A172 (cell line): ENCODE measurements around the gene EXOC6B. TPM values are rescaled to one million over a fixed set of nuclear protein-coding genes. Genes with fewer than 3 reads are reported as not detected.
"Not testable (repeated sequence)": the region's sequence is repeated elsewhere in the genome, so short reads cannot be mapped to it uniquely, and the experiment has no call there.

Source experiments
- DNase-seq: peaks from one replicate; pipeline ENCODE4 v3.0.0-alpha.2; 2015; ENCODE audit warnings: low spot score
- total RNA-seq: library from RNA; depleted of rRNA; stranded (reverse); fragments of >200 nt; shearing (Covaris generic); gene quantifications from 2 replicates; pipeline ENCODE4 v1.2.3, GENCODE V29; 2014

Gene EXOC6B
- total RNA-seq, 1 experiment from 2014 or later, result 26.1 TPM

GRCh38 chr2:72607189-72607588 lies 218.6 kb downstream of the EXOC6B start:
- no peak for DNase-seq

GRCh38 chr2:72605836-72606442 lies 219.9 kb downstream of the EXOC6B start:
- peak; percentile 14 for DNase-seq

- DNase-seq, result no peak
Observed at GRCh38 chr2:72604468-72604867, 221.4 kb downstream of the EXOC6B start.

- DNase-seq, result no peak
Observed at GRCh38 chr2:72603481-72603880, 222.4 kb downstream of the EXOC6B start.

GRCh38 chr2:72602711-72603110 lies 223.1 kb downstream of the EXOC6B start:
- no peak for DNase-seq

DNA sequence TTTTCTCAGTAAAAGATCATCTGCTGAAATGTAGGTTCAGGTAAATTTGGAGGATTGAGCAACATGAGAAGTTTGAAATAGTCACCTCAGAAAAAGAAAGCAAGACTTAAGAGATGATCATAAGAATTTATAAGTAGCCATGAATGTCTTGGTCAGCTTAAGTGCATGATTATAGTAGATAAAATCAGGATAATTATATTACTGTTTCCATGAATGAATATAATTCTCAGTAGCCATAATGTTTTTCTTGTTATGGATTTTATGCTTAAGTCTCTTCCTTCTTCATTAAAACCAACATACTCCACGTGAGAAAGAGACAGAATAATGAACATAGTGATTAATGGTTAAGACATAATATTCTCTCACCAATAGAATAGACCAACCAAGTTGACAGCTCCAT lies 223.7 kb downstream of the EXOC6B start:
- DNase-seq, result no peak

DNA sequence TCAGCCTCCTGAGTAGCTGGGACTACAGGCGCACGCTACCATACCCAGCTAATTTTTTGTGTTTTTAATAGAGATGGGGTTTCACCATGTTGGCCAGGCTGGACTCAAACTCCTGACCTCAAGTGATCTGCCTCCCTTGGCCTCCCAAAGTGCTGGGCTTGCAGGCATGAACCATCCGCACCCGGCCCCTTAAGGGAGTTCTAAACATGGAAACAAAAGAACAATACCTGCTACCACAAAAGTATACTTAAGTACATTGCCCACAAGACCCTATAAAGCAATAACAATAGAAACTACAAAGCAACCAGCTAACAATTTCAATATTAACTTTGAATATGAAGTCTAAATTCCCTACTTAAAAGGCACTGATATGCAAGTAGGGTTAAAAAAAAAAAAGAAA lies 242.0 kb downstream of the EXOC6B start:
- not testable (repeated sequence) for DNase-seq

- no peak for DNase-seq
Observed at GRCh38 chr2:72583376-72583775, 242.5 kb downstream of the EXOC6B start.

DNA sequence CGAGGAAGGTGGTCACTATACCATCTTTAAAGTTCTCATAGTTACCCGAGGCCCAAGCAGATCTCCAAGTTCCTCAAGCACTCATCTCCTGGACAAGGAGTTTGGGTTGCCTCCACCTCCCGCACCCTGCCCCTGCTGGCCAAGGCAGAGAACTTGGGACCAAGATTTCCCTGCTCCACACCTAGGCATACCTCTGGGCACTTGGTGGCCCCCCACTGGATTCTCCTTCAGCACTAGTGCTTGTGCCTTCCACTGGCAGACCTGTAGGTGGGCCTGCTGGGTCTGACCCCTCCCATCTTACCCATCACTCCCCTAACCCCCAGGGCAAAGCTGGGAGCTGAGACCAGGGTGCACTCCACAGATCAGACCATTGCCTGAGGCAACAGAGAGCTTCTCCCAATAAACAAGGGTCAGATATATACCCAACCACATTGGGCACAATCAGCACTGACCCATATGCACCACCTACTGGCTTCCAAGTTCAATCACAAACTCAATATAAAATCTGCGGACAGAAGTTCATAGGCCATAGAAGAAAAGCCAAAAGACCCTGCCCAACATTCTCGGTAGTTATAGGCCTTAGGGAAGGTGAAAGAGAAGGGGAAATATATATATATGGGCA lies 244.2 kb downstream of the EXOC6B start:
- no peak for DNase-seq

- peak; percentile 44 for DNase-seq
Observed at GRCh38 chr2:72579591-72580180, 246.1 kb downstream of the EXOC6B start.

DNA sequence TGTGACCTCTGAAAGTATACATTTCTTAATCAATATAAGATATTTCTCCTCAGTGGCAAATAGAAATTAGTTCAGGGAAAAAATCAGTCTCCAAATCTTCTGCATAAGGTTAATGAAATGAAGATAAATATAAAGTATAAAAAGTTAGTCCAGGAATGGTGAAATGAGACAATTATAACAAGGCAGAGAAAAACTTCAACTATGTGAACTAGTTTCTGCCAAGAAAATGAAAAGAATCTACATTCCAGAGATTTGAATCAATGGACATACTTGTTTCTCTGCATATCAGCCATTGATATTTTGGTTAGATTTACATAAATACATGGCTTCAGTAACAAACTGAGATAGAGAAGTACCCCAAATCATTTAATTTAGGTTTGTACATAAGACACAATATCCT lies 249.0 kb downstream of the EXOC6B start:
- no peak for DNase-seq

DNA sequence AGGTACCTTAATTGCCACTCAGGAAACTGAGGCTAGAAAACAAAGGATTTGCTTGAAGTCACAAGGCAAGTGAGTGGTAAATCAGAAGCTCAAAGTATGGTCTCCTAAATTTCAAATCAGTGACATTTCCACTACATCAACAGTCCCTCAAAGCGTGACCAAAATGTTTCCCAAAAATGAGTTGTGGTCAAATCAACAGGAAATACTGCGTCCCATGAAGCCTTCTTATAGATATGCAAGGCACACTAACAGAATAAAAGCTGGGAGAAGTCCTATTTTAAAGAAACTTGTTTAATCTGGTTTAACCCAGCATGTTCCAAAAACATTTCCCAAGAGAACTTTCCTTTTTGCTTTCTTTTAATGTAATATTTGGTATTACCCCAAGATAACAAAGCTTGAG lies 249.4 kb downstream of the EXOC6B start:
- DNase-seq, result no peak

DNA sequence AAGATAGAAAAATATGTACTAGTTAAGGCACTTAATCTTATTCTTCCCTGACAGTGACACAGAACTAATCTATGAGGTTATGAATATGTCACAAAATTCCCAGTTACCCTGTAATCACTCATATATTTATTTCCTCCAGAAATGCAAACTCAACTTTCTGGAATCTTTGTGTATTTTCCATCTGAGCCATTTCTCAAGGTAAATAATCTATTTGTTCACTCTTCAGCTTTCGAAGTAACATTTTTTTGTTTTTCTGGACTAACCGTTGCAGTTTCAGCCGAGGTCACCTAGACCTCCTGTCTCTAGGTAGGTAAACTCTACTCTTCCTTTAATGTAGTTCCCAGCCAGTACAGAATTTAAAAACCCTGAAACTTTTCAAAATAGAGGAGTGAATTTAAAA lies 250.9 kb downstream of the EXOC6B start:
- DNase-seq, result no peak

DNA sequence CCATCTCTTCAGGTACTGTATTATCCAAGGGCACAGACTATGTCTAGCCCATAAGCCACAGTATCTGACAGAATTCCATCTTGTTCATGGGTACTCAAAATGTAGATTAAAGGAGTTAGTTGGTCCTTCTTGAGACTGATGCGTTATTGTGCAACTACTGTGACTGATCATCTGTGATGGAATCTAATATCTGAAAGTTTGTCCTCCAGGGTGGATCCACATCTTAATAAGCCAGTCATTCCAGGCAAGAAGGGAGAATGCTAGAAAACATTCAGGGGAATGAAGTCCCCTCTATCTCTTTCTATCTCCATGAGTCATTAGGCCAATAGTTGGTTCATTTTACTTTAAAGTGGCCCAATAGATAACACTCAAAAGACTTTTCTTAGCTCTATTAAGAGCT lies 252.6 kb downstream of the EXOC6B start:
- DNase-seq, result no peak

DNA sequence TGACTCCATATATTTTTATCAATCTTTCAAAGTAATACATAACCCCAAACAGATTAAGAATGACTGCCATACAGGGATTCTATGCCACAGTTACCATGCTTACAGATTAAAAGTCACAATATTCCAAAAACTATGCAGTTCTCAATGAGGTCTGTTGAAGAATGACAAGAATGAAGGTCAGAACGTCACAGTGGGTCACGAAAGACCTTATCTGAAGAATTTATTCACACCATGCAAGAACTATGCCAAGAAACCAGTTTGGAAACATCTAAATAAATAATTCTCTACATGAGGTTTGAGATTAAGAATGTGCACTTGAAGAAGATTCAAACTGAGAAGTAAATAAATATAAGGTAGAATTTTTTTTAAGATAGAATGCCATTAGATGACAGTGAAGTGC lies 253.3 kb downstream of the EXOC6B start:
- DNase-seq, result peak; percentile 51

DNA sequence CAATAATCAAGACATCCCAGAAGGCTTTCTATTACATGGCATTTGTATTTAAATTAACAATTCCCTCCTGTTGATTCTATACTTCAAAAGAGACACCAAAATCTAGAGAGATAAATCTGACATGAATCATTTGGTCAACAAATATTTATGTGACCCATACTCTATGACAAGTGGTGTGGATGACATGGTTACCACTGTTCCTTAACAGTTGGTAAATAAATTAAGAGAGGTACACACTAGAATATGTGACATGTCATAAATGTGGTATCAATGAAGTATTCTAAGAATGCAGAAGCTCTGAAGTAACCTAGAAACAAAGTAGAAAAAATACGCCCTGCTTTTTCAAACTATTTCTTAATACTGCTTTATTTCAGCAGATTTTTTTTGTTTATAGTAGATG lies 255.4 kb downstream of the EXOC6B start:
- peak; percentile 44 for DNase-seq

DNA sequence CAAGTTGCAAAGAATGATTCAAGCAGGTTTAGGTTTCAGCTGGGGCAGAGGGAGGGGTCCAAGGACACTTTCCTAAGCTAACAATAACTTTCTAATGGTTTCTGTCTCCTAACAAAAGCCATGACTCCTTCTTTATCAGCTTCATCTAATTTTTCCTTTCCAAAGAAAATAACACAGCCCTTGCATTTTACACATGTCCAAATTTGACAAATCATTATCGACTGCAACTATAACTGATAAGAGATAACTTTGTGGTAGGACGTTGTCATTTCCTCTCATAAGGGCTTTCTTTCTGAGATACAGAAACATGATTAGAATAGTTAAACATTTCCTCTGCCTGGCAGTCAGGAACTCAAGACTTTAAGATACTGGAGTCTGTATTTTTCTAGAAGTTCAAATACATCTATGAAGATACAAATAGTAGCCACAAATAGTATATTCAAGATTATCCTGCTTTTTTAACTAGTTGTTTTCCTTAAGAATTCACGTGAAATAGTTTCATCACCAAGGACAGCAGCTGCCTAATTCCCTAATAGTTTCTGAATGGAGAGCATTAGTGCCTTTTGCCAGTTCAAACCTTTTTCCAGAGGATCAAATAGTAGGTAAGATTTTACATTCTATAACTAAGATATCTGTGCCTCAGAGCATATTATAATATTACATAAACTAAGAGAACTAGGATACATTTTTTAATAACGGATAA lies 263.2 kb downstream of the EXOC6B start:
- DNase-seq, result peak; percentile 19

- DNase-seq, result peak; percentile 45
Observed at GRCh38 chr2:72561621-72562318, 264.1 kb downstream of the EXOC6B start.

GRCh38 chr2:72555943-72556342 lies 269.9 kb downstream of the EXOC6B start:
- DNase-seq, result no peak

DNA sequence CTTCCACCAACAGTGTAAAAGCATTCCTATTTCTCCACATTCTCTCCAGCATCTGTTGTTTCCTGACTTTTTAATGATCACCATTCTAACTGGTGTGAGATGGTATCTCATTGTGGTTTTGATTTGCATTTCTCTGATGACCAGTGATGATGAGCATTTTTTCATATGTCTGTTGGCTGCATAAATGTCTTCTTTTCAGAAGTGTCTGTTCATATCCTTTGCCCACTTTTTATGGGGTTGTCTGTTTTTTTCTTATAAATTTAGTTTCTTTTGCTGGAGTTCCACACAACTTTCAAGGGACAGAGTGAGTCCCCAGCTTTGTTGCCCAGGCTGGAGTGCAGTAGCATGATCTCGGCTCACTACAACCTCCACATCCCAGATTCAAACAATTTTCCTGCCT lies 270.5 kb downstream of the EXOC6B start:
- DNase-seq, result not testable (repeated sequence)

DNA sequence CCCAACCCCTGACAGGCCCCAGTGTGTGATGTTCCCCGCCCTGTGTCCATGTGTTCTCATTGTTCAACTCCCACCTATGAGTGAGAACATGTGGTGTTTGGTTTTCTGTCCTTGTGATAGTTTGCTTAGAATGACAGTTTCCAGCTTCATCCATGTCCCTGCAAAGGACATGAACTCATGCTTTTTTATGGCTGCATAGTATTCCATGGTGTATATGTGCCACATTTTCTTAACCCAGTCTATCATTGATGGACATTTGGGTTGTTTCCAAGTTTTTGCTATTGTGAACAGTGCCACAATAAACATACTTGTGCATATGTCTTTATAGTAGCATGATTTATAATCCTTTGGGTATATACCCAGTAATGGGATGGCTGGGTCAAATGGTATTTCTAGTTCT lies 270.9 kb downstream of the EXOC6B start:
- DNase-seq, result not testable (repeated sequence)

DNA sequence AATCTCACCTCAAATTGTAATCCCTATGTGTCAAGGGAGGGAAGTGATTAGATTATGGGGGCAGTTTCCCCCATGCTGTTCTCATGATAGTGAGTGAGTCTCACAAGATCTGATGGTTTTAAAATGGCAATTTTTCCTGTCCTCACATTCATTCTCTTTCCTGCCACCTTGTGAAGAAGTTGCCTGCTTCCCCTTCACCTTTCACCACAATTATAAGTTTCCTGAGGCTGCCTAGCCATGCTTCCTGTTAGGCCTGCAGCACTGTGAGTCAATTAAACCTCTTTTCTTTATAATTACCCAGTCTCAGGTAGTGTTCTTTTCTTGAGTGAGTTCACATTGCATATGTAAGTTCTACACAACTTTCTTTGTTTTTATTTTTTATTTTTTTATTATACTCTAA lies 271.5 kb downstream of the EXOC6B start:
- DNase-seq, result no peak
